NCI-H187 (cell line): Measurements from ENCODE around the gene ZNF488.
"Not testable (repeated sequence)": the region's sequence is repeated elsewhere in the genome, so short reads cannot be mapped to it uniquely, and the experiment has no call there.

Experiments used
- DNase-seq, 2 experiments: peaks; one replicate each; lab custom pipeline; 2025; lab: John Stamatoyannopoulos, UW

The ZNF488 gene

GRCh38 chr10:47384148-47384921, at the start of gene ZNF488:
TSS of gene ZNF488 (minus strand) at chr10:47384293. CDS start at chr10:47368829, 15,464 bp downstream.
- DNase-seq: peak; percentile 47 to 71

GRCh38 chr10:47425813-47426419, 41.8 kb upstream of the ZNF488 start:
- DNase-seq: no peak

GRCh38 chr10:47424231-47424630, 40.1 kb upstream of the ZNF488 start:
- no peak for DNase-seq

- no peak for DNase-seq
These were observed 39.4 kb upstream of the ZNF488 start for GRCh38 chr10:47423476-47423875.

- DNase-seq: no peak
These were observed 37.2 kb upstream of the ZNF488 start for GRCh38 chr10:47421057-47421952.

GRCh38 chr10:47420305-47421056, 36.4 kb upstream of the ZNF488 start:
- no peak for DNase-seq

- DNase-seq: no peak
These were observed 35.3 kb upstream of the ZNF488 start for GRCh38 chr10:47419421-47419820.

- no peak for DNase-seq
These were observed 34.9 kb upstream of the ZNF488 start for GRCh38 chr10:47418966-47419365.

GRCh38 chr10:47418321-47418720, 34.2 kb upstream of the ZNF488 start:
- DNase-seq: no peak

GRCh38 chr10:47416305-47417218, 32.5 kb upstream of the ZNF488 start:
- not testable (repeated sequence) for DNase-seq

GRCh38 chr10:47415520-47416304, 31.6 kb upstream of the ZNF488 start:
- no peak for DNase-seq

- no peak for DNase-seq
These were observed 30.8 kb upstream of the ZNF488 start for GRCh38 chr10:47414752-47415519.

GRCh38 chr10:47414227-47414592, 30.1 kb upstream of the ZNF488 start:
- DNase-seq: no peak

GRCh38 chr10:47413531-47414226, 29.6 kb upstream of the ZNF488 start:
- no peak for DNase-seq

- no peak for DNase-seq
These were observed 28.8 kb upstream of the ZNF488 start for GRCh38 chr10:47412869-47413268.

GRCh38 chr10:47412177-47412730, 28.2 kb upstream of the ZNF488 start:
- no peak for DNase-seq

- DNase-seq: no peak
These were observed 26.8 kb upstream of the ZNF488 start for GRCh38 chr10:47410862-47411261.

GRCh38 chr10:47410271-47410670, 26.2 kb upstream of the ZNF488 start:
- DNase-seq: no peak
